PC-3 (cell line): Measurements from ENCODE around the gene GFRA3. TPM values are rescaled to one million over a fixed set of nuclear protein-coding genes. Genes with fewer than 3 reads are reported as not detected.

Experiments
- ATAC-seq: fragments of 200-7000 bp; cut with Tn5 transposase; 2 replicates; pipeline ENCODE4 v1.9.1; 2020; ENCODE audit warnings: mild to moderate bottlenecking, moderate library complexity
- BruUV-seq: library from RNA; stranded (reverse); fragments of 400-500 nt; replicated peaks from 2 replicates; lab custom pipeline; 2021; lab: Mats Ljungman, UMichigan
- CTCF ChIA-PET: fragments of 300-600 bp; sonication (Branson Sonifier 250); formaldehyde crosslinking; loops from one replicate; lab custom pipeline; 2022; ENCODE audit warnings: antibody characterized with exemption; lab: Charles Lee
- POLR2A ChIA-PET: fragments of 300-600 bp; sonication (Branson Sonifier 250); formaldehyde crosslinking; loops from one replicate; lab custom pipeline; 2022; ENCODE audit warnings: antibody characterized with exemption; ENCODE audit not compliant: unreplicated experiment; lab: Charles Lee
- DNase-seq: peaks from one replicate; pipeline ENCODE4 v3.0.0-alpha.2; 2015
- H2AFZ ChIP-seq: fragments of 300-600 bp; sonication (generic); 2 replicates; pipeline ENCODE4 v1.6.0; 2016; ENCODE audit warnings: antibody characterized with exemption, low read length
- H3F3A ChIP-seq: fragments of 300-600 bp; sonication (generic); one replicate; pipeline ENCODE4 v1.6.0; 2017; ENCODE audit warnings: antibody characterized with exemption, low read length, control low read depth, mild to moderate bottlenecking; ENCODE audit not compliant: unreplicated experiment
- H3K27ac ChIP-seq: fragments of 300-600 bp; sonication (generic); 2 replicates; pipeline ENCODE4 v1.5.1; 2016; ENCODE audit warnings: mild to moderate bottlenecking, low read length
- H3K27me3 ChIP-seq: fragments of 300-600 bp; sonication (generic); 2 replicates; pipeline ENCODE4 v1.6.1; 2016; ENCODE audit warnings: low read length, mixed read lengths
- H3K36me3 ChIP-seq: fragments of 300-600 bp; sonication (generic); 2 replicates; pipeline ENCODE4 v1.6.1; 2016; ENCODE audit warnings: low read depth, mixed run types, low read length, mixed read lengths
- H3K4me1 ChIP-seq: fragments of 300-600 bp; sonication (generic); 2 replicates; pipeline ENCODE4 v1.5.1; 2016; ENCODE audit warnings: low read length; ENCODE audit not compliant: insufficient read depth
- H3K4me2 ChIP-seq: fragments of 300-600 bp; sonication (generic); 2 replicates; pipeline ENCODE4 v1.6.0; 2016; ENCODE audit warnings: low read length
- H3K4me3 ChIP-seq: fragments of 300-600 bp; sonication (generic); 2 replicates; pipeline ENCODE4 v1.5.1; 2016; ENCODE audit warnings: mild to moderate bottlenecking, low read length, mixed read lengths
- H3K79me2 ChIP-seq: fragments of 300-600 bp; sonication (generic); 2 replicates; pipeline ENCODE4 v1.6.1; 2017; ENCODE audit warnings: low read length, mixed read lengths
- H3K9ac ChIP-seq: fragments of 300-600 bp; sonication (generic); 2 replicates; pipeline ENCODE4 v1.6.0; 2016; ENCODE audit warnings: mild to moderate bottlenecking, low read length
- H3K9me2 ChIP-seq: fragments of 300-600 bp; sonication (generic); replicated peaks from 2 replicates; pipeline ENCODE4 v1.6.1; 2016; ENCODE audit warnings: mixed run types, low read length, mixed read lengths
- H3K9me3 ChIP-seq: fragments of 300-600 bp; sonication (generic); 2 replicates; pipeline ENCODE4 v1.6.1; 2016; ENCODE audit warnings: low read length, mixed read lengths
- H4K20me1 ChIP-seq: fragments of 300-600 bp; sonication (generic); 2 replicates; pipeline ENCODE4 v1.6.1; 2016; ENCODE audit warnings: low read length, mixed read lengths
- EZH2 ChIP-seq: fragments of 300-600 bp; sonication (generic); IDR thresholded peaks from one replicate; pipeline ENCODE4 v1.6.1; 2017; ENCODE audit warnings: antibody characterized with exemption, mild to moderate bottlenecking, low read length; ENCODE audit not compliant: unreplicated experiment
- EZH2phosphoT487 ChIP-seq: fragments of 300-600 bp; sonication (generic); IDR thresholded peaks from 2 replicates; pipeline ENCODE4 v1.6.1; 2018; ENCODE audit warnings: mild to moderate bottlenecking, antibody characterized with exemption, low read length, borderline replicate concordance
- intact Hi-C: fragments of 100-400 bp; cut with micrococcal nuclease; formaldehyde crosslinking; loops from 2 replicates; pipeline ENCODE4 v1.9.0; 2023
- total RNA-seq: library from RNA; depleted of rRNA; stranded (reverse); fragments of >200 nt; gene quantifications from 2 replicates; pipeline ENCODE4 v1.2.3, GENCODE V29; 2014
- TF ChIP-seq, protein P1 (sequence below): fragments of 300-600 bp; sonication (generic); conservative IDR thresholded peaks from 2 replicates; pipeline ENCODE4 v1.5.1; 2017; ENCODE audit warnings: antibody characterized with exemption, low read depth, mild to moderate bottlenecking, low read length

Gene GFRA3
- total RNA-seq, 1 experiment from 2014 or later = not detected

GRCh38 chr5:138275379-138275782 is 960 bp upstream of the GFRA3 start:
- H3K4me3 ChIP-seq = no peak overlapping the region
- H3K9me3 ChIP-seq = no peaks in the 10 kb centered on the region
- intact Hi-C loops = no loop called here
- H3K4me1 ChIP-seq = no peaks in the 10 kb centered on the region
- H3K36me3 ChIP-seq = no peaks in the 10 kb centered on the region
- H3K27me3 ChIP-seq = no peaks in the 10 kb centered on the region
- H2AFZ ChIP-seq = no peak overlapping the region
- no peaks in the 10 kb centered on the region for H3F3A ChIP-seq
- no peaks in the 10 kb centered on the region for H3K9me2 ChIP-seq
- H3K79me2 ChIP-seq = no peaks in the 10 kb centered on the region
- no peak overlapping the region for H3K27ac ChIP-seq
- H4K20me1 ChIP-seq = no peaks in the 10 kb centered on the region
- TF ChIP-seq EZH2 (no peak), EZH2phosphoT487 (no peak)
- TF ChIP-seq, protein P1, sequence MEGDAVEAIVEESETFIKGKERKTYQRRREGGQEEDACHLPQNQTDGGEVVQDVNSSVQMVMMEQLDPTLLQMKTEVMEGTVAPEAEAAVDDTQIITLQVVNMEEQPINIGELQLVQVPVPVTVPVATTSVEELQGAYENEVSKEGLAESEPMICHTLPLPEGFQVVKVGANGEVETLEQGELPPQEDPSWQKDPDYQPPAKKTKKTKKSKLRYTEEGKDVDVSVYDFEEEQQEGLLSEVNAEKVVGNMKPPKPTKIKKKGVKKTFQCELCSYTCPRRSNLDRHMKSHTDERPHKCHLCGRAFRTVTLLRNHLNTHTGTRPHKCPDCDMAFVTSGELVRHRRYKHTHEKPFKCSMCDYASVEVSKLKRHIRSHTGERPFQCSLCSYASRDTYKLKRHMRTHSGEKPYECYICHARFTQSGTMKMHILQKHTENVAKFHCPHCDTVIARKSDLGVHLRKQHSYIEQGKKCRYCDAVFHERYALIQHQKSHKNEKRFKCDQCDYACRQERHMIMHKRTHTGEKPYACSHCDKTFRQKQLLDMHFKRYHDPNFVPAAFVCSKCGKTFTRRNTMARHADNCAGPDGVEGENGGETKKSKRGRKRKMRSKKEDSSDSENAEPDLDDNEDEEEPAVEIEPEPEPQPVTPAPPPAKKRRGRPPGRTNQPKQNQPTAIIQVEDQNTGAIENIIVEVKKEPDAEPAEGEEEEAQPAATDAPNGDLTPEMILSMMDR = no peak
- no peak overlapping the region for H3K4me2 ChIP-seq
- ChIA-PET CTCF (no interaction called here), POLR2A (no interaction called here)
- ATAC-seq = no peak
- no peak overlapping the region for H3K9ac ChIP-seq
- no TSS peak for BruUV-seq
- DNase-seq = no peak

DNA sequence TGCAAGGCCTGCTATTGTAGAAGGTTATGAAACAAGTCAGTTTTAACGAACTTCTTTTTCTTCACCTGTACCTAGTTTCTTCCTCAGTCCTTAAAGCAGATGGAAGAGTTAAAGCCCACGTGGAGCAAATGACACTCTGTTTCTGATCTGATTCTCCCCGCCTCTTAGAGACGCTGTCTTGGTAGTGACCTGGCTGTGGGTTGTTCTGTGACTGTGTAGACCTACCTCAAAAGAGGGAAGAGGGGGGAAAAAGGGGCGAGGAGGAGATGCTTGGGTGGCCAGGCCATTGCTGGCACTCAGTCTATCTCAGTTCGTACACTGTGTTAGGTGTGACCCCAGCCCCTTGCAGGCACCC is 610 bp downstream of the GFRA3 start:
- H3K27ac ChIP-seq = no peak overlapping the region
- no peak overlapping the region for H3K4me3 ChIP-seq
- no peak for ATAC-seq
- no peaks in the 10 kb centered on the region for H3K36me3 ChIP-seq
- H3K27me3 ChIP-seq = no peaks in the 10 kb centered on the region
- BruUV-seq = no TSS peak
- ChIA-PET CTCF (no interaction called here), POLR2A (no interaction called here)
- H4K20me1 ChIP-seq = no peaks in the 10 kb centered on the region
- H3K9me2 ChIP-seq = no peaks in the 10 kb centered on the region
- H3K79me2 ChIP-seq = no peaks in the 10 kb centered on the region
- H3F3A ChIP-seq = no peaks in the 10 kb centered on the region
- no peak for TF ChIP-seq EZH2phosphoT487
- TF ChIP-seq, protein P1 = no peak
- no peak for TF ChIP-seq EZH2
- no peak overlapping the region for H3K9ac ChIP-seq
- no peak overlapping the region for H2AFZ ChIP-seq
- no peaks in the 10 kb centered on the region for H3K9me3 ChIP-seq
- no peaks in the 10 kb centered on the region for H3K4me1 ChIP-seq
- no peak for DNase-seq
- intact Hi-C loops = no loop called here
- no peak overlapping the region for H3K4me2 ChIP-seq

- H3K79me2 ChIP-seq = no peaks in the 10 kb centered on the region
- H3K27me3 ChIP-seq = no peaks in the 10 kb centered on the region
- H3F3A ChIP-seq = no peaks in the 10 kb centered on the region
- no peaks in the 10 kb centered on the region for H3K9me3 ChIP-seq
- no peak overlapping the region for H3K9ac ChIP-seq
- TF ChIP-seq EZH2 = no peak
- TF ChIP-seq EZH2phosphoT487 = no peak
- TF ChIP-seq, protein P1 = no peak
- ChIA-PET CTCF (no interaction called here), POLR2A (no interaction called here)
- H2AFZ ChIP-seq = no peak overlapping the region
- intact Hi-C loops = no loop called here
- H4K20me1 ChIP-seq = no peaks in the 10 kb centered on the region
- ATAC-seq = no peak
- no peaks in the 10 kb centered on the region for H3K4me1 ChIP-seq
- no peak overlapping the region for H3K27ac ChIP-seq
- BruUV-seq = no TSS peak
- no peak overlapping the region for H3K4me3 ChIP-seq
- no peaks in the 10 kb centered on the region for H3K9me2 ChIP-seq
- H3K36me3 ChIP-seq = no peaks in the 10 kb centered on the region
- no peak for DNase-seq
- no peak overlapping the region for H3K4me2 ChIP-seq
Observed at GRCh38 chr5:138272681-138273080, 1.7 kb downstream of the GFRA3 start.
